Caki2 (cell line): ENCODE results near the gene ARHGEF17. TPM values are rescaled to one million over a fixed set of nuclear protein-coding genes. Genes with fewer than 3 reads are reported as not detected.

Source experiments
- DNase-seq: peaks from one replicate; pipeline ENCODE4 v3.0.0-alpha.2; 2015; ENCODE audit warnings: low read depth
- in situ Hi-C: cut with HindIII; loops from 2 replicates; pipeline ENCODE4 v1.10.0; 2016; ENCODE audit warnings: low sequenced_read_pairs, low pct_unique_long_range_greater_than_20kb, mixed read lengths
- total RNA-seq: library from RNA; depleted of rRNA; stranded (reverse); fragments of >200 nt; shearing (Covaris generic); gene quantifications from 2 replicates; pipeline ENCODE4 v1.2.3, GENCODE V29; 2014; ENCODE audit warnings: low replicate concordance

ARHGEF17 gene
- total RNA-seq, 1 experiment from 2014 or later = 6.0 TPM

- DNase-seq = no peak
- in situ Hi-C loops = no loop called here
These were observed 74.1 kb downstream of the ARHGEF17 start for GRCh38 chr11:73382183-73382582.

DNA sequence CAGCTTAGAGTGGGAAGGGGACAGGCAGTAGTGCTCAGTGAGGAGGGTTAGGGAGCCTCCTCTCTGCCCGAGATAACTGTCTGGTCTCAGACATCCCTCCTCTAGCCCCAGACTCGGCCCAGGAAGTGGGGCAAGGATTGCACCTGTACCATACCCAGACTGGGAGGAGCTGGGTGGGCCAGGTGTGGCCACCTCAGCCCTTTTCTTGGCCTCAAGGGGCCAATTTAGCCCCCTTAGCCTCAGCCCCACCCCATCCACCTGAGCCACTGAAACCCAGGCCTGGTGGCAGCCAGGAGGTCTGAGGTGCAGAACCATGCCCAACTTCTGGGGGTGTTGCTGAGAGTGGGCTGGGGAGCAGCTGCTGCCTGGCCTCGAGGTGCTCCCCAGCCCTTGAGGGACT lies 74.7 kb downstream of the ARHGEF17 start:
- in situ Hi-C loops = no loop called here
- no peak for DNase-seq

- in situ Hi-C loops = no loop called here
- DNase-seq = no peak
These were observed 75.4 kb downstream of the ARHGEF17 start for GRCh38 chr11:73383249-73384124.

GRCh38 chr11:73384125-73384441 lies 76.0 kb downstream of the ARHGEF17 start:
- DNase-seq = no peak
- in situ Hi-C loops = no loop called here

GRCh38 chr11:73384531-73384871 lies 76.4 kb downstream of the ARHGEF17 start:
- no peak for DNase-seq
- in situ Hi-C loops = no loop called here

DNA sequence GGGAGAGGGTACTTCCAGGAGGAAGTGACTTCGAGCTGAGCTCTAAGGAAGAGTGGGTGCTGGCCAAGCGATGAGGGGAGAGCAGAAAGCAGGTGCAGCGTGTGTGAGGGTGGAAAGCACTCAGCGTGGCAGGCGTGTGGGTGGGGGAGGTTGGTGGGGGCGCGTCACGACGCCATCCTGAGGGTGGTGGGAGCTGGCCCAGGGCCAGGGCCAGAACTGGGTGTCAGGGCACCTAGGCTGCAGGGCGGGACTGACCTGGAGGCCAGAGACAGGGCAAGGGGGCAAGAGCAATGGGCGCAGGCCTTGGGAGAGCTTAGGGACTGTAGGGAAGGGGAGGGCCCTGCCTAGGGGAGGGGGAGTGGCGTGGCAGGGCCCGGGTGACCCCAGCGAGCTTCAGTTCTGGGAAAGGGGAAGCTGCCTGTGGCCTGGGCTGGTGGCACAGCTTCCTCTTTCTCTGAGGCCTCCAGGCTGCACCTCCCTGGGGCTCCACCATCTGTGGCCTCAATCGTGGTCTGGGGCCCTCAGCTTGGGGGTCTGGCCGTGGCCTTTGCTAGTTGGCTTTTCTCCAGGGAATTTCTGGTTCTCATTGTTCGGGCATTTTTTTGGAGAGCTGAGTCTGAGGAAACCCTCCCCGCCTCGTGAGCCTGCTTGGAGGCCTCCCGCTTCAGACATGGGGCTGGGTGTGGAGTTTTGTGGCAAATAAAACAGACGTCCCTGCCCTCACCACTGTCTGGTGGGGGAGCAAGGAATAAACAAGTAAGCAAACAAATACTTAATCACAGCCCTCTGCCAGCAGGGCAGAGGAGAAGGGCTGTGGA lies 77.0 kb downstream of the ARHGEF17 start:
- in situ Hi-C loops = no loop called here
- no peak for DNase-seq

DNA sequence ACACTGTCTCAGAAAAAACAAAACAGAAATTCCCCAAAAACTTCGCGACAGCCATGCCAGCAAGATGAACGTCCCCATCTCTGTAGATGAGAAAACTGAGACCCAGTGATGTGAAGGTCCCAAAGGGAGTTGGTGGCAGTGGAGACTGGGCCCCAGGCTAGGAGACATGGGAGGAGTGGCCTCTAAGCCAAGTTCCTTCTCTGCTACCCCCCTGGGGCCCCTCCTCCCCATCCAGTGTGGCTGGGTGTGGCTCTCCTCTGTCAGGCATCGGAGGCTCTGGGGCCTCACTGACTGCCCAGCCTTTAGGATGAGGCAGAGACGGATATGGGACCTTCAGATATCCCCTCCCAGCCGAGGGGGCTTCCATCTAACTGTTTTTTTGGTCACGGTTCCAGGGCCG lies 77.9 kb downstream of the ARHGEF17 start:
- in situ Hi-C loops = no loop called here

GRCh38 chr11:73386546-73386945 lies 78.5 kb downstream of the ARHGEF17 start:
- in situ Hi-C loops = no loop called here
- no peak for DNase-seq

More for the DNA sequence above, 77.9 kb downstream of the ARHGEF17 start:
- DNase-seq = no peak

DNA sequence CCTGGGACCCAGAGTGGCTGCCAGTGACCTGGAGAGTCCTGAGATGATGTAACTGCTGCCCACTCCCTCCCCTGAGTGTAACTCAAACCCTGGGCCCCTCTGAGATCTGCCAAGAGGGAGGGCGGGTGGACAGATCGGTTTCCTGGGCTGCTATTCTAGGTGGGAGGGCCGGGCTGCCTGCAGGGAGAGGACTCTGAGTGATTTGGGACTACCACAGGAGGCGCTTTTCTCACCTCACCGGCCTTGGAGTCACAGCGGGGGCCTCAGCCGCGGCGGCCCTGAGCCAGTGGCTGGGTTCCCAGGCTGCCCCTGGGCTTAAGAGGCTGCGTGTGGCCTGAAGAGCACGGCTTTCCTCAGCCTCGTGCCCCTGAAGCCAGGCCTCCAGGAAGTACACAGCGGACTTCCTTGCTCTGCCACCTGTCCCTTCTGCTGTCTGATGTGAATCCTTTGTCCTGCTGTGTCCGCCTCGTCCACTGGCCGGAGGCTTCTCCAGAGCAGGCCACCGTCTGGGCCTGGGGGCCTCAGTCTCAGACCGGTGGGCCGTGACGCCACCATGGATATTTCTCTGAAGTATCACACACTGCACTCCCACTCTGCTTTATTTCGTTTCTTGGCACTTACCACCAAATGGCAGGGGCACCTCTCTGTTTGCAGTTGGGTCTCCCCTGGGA lies 79.7 kb downstream of the ARHGEF17 start:
- no peak for DNase-seq
- in situ Hi-C loops = no loop called here

- DNase-seq = no peak
These were observed 80.4 kb downstream of the ARHGEF17 start for GRCh38 chr11:73388265-73389133.

DNA sequence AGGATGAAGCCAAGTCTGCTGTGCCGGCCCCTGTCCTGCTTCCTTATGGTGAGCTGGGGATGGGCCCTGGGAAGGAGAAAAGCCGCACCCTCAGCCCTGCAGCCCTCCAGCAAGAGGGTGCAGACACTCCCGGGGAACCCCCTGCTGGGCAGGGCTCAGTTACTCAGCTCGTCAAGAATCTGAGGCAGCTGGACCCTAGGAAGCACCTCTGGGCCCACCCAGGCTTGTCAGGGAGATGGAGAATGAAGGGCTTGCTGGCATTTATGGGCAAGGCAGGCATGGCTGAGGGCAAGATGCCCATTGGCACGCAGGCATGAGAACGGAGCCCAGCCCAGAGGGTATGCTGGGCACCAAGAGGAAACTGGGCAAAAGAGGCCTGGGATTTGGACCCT lies 81.1 kb downstream of the ARHGEF17 start:
- no peak for DNase-seq
- in situ Hi-C loops = no loop called here

More at GRCh38 chr11:73388265-73389133, 80.4 kb downstream of the ARHGEF17 start:
- in situ Hi-C loops = no loop called here

GRCh38 chr11:73389916-73390315 lies 81.8 kb downstream of the ARHGEF17 start:
- DNase-seq = no peak
- in situ Hi-C loops = no loop called here

GRCh38 chr11:73390601-73391565 lies 82.8 kb downstream of the ARHGEF17 start:
- no peak for DNase-seq
- in situ Hi-C loops = no loop called here

DNA sequence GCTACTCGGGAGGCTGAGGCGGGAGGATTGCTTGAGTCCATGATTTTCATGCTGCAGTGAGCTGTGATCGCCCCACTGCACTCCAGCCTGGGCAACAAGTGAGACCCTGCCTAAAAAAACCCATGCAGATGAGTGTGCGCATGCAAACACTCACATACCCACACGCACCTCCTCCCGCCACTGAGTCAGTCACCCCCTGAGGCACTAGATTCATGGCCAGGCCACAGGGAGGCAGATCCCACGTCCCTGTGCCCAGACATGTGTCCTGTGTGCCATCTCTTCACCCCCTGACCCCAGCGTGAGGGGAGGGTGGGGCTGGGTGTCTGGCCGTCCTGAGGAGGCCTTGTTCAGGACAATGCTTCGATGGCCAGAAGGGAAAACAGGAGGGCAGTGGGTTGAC lies 83.6 kb downstream of the ARHGEF17 start:
- no peak for DNase-seq
- in situ Hi-C loops = no loop called here

DNA sequence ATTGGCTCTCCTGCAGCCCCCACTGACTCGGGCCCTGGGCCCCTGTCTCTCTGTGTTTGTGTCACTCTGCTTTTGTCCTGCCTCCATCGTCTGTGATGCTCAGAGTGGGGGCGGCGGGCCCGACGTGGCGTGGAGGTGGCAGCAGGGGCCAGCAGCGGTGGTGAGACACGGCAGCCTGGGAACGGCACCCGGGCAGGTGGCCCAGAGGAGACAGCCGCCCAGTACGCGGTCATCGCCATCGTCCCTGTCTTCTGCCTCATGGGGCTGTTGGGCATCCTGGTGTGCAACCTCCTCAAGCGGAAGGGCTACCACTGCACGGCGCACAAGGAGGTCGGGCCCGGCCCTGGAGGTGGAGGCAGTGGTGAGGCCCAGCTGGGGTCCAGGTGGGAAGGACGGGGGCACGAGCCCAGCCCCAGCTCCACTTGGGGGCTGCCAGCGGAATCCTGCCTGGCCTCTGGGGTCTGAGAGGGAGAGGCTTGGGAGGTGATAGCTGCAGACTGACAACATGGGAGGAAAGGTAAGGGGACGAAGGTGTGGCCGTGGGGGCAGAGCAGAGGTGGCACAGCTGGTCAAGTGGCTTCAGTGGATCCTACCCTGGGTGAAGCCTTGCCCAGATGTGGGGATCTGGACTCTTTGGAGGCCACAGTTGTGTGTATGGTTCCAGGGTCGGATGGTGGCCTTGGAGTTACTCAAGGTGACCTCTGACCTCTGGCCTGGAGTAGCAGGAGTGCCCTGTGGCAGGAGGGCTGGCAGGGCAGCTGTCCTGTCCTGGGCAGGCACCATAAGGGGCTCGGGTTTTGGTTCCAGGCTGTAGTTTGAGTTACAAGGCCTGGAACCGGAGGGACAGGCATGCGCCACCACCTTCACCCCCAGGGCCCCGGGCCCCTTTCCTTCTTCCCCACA lies 84.3 kb downstream of the ARHGEF17 start:
- in situ Hi-C loops = no loop called here
- DNase-seq = no peak

DNA sequence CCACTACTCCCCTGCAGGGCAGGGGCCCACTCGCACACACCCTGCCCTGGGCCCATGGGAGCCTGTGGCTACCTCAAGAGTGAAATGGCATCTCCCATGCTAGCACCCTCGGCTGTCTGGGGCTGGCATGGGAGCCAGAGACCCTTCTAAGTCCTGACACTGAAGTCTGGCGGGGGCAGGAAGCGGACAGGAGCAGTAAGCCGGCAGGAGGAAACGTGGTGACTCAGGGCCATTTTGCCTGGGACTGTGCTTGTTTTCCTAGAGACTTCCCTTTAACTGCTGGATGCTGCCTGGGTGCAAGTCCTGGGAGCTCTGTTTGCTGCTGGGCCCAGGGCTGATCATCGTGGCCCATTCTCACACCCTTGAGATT lies 84.9 kb downstream of the ARHGEF17 start:
- DNase-seq = no peak
- in situ Hi-C loops = no loop called here
